Measurements from ENCODE around the gene NAT10.
A peak's percentile ranks its signal among the peaks of the same experiment; 100 is the strongest.
"Not testable (repeated sequence)": the region's sequence is repeated elsewhere in the genome, so short reads cannot be mapped to it uniquely, and the experiment has no call there.

NAT10 gene

DNA sequence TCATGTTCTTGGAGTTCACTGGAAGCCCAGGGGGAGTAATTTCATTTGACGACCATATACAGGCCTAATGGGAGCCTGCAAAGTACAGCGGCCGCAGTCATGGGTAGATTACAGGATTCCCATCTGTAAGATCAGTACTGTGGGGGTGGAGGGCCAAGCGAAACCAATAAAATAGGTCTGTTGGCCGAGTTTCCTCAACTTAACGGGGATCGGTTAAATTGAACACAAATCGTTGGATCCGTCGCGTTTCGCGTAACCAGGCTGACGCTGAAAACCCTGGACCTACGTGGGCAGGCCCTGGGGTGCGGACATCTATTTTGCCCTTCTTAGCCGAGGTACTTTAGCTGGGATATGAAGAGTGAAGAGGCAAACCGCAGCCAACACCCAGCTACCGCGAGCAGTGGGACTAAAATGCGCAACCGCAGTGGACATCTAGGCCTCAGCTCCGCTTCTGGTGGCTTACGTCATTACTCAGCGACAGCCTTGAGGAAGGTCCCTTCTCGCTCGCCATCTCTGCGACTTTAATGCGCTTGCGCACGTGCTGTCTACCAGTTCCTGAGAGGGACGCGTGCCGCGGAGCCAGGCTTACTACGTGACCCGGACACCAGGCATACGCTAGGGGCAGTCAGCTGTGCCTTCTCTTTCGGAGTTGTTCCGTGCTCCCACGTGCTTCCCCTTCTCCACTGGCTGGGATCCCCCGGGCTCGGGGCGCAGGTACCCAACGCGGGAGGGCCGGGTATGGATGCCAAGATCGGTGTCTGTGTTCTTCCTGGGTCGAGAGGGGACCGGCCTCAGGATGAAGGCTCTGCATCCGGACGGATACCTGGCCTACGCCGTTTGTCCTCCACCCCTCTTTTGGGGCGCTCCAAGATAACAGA is at the start of gene NAT10:
NAT10 (plus strand) TSS at position 551 of the 878 bp plus-strand sequence. CDS start 2,597 bp downstream, outside the sequence.
- peak; percentile 99 for DNase-seq

DNA sequence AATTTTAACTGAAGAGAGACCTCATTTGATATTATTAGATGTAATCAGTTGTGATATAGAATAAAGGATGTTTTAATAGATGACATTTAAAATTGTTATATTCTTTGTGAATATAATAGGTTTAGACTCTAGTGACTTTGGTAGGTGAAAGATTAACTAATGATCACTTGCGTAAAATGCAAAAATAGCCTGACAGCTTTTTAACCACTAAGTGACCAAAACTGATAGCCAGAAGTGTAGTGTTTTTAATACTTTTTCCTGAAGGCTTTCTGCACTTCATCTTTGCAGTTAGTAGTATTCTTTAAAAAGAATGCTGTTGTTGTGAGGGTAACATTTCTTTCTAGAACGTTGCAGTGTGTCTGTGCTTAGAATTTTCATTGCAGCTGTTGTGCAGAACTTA is 48.8 kb upstream of the NAT10 start:
- DNase-seq, result no peak

DNA sequence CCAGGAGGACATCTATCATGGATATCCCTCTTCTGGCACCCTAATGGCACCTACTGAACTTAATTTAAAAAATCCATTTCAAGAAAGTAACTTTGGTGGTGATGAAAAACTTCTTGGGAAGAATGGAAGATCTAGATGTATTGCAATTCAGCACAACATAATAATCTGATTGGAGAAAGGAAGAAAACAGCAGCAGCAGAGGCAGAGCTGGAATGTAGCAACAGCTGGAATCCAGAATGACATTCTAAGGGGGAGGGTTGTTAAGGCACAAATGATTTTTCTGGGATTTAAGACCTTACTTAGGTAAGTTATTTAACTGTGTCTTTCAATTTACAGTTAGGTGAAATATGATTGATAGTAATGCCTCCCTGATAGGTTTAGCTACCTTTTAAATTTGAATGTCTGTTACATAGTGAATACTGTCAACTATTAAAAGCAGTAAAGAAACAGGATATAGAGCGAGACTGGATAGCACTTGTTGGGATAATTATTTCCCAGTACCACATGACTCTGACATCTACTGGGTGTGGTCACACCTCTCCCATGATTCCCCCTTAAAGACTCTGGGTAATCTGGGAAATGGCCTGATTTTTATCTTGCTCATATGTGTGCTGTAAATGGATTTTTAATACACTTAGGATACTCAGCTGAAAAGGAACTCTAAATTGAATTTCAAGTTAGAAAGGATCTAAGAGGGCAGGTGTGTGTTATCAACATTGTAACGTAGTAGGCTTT is 42.2 kb upstream of the NAT10 start:
- no peak for DNase-seq

DNA sequence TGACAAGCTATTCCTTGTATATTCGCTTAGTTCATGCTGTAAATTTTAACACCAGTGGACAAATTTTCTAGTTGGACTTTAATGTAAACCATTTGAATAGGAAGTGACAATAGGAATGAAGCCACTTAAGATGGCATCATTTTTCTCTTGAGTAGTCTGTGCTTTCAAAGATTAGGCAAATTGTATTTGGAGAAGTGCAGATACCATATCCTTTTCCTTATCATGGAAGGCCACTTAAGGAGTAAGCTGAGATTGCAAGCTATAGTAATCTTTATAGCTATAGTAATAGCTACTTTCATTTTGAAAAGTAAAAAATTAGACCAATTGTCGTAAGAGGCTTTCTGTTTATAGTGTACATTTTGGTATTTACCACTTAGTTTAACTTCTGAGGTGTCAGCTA is 41.1 kb upstream of the NAT10 start:
- no peak for DNase-seq

DNA sequence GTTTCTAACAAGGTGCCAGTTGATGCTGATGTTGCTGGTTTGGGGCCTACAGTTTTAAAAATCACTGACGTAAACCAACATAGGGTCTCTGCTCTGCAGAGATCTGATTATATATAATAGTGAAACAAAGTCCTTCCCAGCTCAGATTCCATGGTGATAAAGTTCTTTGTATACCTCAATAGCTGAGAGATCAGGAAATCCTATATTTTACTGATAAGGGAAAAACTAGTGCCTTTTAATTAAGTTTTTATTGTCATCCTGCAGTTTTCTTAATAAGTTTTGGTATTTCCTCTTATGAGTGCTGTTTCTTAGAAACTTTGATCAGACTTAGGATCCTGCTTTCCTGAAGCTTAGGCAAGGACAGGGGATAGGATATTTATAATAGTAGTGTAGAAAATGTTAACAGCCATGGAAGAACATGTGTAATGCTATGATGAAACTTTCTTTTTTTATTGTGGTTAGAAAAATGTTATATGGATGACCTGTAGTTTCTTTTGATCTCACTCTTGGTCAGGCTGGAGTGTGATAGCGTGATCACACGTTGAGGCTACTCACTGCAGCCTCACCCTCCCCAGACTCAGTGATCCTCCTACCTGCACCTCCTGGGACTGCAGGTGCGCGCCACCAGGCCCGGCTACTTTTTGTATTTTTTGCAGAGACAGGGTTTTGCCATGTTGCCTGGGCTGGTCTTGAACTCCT is 39.8 kb upstream of the NAT10 start:
- DNase-seq, result peak; percentile 25

DNA sequence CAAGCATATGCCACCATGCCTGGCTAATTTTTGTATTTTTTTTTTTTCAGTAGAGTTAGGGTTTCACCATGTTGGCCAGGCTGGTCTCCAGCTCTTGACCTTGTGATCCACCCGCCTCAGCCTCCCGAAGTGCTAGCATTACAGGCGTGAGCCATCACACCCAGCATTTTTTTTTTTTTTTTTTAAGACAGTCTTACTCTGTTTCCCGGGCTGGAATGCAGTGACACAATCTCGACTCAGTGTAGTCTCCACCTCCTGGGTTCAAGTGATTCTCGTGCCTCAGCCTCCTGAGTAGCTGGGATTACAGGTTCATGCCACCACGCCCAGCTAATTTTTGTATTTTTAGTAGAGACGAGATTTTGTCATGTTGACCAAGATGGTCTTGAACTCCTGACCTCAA is 38.7 kb upstream of the NAT10 start:
- peak; percentile 50 for DNase-seq

DNA sequence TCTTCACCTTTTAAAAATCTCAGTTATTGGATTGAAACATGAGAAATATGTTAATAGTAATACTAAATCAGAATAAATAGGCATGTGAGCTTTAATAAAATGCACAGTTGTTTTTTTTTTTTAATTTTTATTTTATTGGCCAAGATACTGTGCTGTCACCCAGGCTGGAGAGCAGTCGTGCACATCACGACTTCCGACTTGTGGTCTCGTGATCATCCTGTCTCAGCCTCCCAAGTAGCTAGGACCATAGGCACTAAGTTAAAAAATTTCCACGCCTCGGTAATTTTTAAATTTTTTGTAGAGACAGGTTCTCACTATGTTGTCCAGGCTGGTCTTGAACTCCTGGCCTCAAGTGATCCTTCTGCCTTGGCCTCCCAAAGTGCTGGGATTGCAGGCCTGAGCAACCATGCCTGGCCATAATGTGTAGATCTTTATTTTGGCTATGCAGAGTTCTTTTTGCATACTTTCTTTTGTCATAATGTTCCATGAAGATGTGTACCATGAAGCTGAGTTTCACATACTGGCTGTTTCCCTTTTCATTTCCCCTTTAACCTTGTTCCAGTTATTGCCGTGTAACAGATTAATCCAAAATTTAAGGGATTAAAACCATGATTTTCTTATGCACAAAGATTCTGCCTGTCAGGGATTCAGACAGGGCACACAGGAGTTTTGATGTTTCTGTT is 37.9 kb upstream of the NAT10 start:
- DNase-seq, result no peak

DNA sequence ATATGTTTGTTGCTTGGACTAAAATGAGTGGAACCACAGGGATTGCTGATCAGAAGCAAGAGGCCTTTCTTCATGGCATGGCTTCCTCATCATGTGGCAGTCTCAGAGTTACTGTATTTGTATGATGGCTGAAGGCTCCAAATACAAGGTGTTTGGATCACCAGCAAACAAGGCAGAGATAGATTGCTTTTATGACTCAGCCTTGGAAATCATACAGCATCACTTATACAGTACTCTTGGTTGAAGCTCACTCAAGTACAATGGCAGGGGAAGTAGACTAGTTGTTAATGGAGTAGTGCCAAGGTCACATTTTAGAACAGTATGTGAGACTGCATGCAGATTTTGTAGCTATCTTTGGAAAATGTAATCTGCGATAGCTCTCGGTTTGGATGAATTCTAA is 37.3 kb upstream of the NAT10 start:
- DNase-seq, result peak; percentile 29

DNA sequence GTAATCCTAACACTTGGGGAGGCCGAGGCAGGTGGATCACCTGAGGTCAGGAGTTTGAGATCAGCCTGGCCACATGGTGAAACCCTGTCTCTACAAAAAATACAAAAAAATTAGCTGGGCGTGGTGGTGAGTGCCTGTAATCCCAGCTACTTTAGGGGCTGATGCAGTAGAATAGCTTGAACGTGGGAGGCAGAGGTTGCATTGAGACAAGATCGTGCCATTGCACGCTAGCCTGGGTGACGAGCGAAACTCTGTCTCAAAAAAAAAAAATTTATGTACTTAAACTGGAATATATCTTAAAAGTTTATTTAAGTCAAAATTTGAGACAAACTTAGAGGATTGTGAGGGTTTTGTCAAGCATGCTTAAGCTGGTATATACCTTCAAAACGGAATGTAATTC is 34.1 kb upstream of the NAT10 start:
- DNase-seq, result not testable (repeated sequence)

DNA sequence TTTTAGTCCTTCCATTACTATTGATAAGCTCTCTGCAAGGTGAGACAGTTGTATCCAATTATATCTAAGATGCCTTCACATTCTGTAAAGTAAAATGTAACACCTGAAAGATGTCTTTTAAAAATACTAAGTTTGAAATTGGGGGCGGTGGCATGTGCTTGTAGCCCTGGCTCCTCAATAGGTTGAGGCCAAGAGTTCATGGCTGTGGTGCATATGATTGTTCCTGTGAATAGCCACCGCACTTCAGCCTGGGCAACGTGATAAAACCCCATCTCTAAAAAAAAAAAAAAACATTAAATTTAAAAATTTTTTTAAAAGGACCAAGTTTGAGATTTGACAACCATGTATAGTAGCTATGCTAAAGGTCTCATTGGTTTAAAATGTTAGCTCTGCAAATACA is 33.4 kb upstream of the NAT10 start:
- DNase-seq, result no peak

DNA sequence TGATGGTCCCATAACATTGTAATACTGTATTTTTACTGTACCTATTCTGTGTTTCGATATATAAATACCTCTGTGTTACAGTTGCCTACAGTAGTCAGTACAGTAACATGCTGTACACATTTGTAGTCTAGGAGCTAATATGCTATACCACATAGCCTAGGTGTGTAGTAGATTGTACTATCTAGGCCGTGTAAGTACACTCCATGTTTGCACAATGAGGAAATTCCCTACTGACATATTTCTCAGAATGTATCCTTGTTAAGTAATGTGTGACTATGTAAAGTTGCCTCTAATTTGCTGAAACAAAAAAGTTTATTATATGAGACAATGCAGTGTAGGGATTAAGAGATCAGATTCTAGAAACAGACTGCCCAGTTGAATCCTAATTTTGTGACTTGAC is 32.6 kb upstream of the NAT10 start:
- no peak for DNase-seq

DNA sequence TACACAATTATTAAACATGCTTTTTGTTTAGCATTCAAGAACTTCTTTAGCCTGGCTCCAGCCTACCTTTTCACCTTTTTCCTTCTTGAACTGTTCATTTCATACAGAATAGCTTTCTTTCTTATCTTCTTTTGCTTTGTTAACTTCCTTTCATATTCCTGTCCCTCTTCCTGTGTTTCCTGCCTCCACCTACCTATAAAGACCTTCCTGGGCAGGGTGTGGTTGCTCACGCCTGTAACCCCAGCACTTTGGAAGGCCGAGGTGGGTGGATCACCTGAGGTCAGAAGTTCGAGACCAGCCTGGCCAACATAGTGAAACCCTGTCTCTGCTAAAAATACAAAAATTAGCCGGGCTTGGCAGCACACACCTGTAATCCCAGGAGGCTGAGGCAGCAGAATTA is 31.0 kb upstream of the NAT10 start:
- DNase-seq, result no peak

DNA sequence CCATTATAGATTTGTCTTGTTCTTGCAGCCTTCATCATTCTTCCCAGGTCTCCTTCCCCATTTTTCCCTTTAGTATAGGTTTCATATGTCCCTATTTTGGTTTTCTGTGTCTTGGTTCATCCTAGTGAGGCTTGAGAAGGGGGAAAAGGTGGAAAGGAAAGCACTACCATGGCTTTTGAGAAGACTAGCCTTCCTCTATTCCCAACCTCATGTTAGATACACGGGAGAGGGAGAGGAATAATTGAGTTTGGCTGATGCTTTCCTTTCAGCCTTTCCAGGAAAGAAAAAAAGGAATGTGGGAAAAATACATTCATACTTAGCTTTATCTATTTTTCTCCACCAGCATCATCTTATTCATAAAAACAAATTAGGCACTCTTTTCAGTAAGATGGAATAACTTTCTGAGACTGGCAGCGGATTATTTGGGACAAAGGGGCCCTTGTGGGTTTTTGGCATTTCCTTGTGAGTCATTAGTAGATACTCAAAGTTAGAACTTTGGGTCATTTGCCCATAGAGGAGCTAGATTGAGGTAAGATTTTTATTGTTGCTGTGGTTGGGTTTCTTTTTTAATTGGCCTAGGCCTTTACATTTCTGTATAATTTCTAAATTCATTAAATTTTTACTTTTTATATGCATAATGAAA is 30.1 kb upstream of the NAT10 start:
- DNase-seq, result peak; percentile 85

DNA sequence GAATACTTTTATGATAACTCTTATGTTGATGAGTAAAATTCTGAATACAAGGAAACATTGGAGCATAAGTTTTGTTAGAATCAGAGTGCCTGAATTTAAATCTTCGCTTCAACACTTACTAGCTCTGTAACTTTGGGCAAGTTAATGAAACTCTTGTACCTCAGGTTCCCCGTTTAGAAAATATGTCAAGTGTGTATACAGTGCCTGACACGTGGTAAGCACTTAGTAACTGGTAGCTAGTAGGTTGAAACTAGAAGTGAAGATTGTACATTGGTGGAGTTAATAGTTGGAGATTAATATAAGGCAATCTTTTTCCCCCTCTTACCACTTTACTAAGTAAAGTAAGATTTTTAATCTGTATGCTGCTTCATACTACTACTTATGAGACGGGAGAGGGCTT is 24.8 kb upstream of the NAT10 start:
- DNase-seq, result no peak

DNA sequence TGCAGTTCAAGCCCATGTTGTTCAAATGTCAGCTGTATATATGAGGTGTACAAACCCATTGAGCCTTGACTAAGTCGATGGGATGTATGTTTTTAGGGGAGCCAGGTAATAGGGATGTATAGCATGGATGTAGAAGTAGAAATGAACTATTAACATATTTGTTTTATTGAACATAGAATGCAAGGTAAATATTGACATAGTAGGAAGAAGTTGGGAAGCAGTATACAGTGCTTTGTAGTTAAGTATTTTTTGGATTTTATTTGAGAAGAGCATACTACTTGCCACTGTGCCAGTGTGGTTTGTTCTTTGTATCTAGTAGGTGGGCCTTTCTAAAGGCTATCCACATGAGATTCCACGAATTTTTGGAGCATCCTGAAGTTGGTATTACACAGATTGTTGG is 20.8 kb upstream of the NAT10 start:
- DNase-seq, result no peak

DNA sequence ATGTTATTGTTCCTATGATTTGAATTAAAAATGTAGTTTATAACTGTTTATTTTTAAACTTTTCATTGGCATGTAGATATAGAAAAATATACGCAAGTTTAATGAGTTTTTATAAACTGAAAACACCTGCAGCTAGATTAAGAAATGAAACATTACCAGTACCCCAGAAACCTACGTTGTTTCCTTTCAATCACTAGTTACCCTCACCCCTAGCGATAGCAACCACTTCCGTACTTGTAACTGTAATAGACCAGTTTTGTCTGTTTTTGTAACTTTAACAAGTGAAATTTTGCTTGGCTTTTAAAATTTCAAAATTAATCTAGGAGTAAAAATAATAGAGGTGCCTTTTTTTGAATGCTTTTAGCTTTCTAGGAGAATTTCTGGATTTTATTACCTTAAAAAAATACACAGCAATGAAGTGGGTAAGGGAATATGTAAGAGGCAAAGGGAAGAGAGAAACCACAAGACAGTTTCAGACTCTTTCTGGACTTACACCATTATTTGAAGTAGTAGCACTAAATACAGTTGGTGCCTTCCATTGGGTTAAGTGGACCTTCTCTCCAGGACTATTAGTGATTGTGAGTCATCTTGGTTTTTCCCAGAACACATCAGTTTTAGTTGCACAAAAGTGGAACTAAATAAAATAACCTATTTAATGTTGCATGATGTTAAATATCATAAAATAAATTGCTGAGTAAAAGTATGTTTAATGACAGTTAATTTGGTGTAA is 18.7 kb upstream of the NAT10 start:
- DNase-seq, result no peak

DNA sequence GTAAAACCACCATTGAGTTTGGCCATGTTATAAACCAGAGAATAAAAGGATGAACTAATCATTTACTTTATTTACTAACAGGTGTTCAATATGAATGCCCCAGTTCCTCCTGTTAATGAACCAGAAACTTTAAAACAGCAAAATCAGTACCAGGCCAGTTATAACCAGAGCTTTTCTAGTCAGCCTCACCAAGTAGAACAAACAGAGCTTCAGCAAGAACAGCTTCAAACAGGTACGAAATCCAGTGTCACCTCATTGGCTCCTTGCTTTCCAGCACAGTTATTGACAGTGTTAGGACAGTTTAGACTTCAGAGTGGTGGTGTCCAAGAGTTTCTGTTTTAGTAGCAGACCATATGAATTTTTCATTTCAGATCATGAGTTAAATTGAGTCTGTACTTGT is 13.6 kb upstream of the NAT10 start:
- no peak for DNase-seq

DNA sequence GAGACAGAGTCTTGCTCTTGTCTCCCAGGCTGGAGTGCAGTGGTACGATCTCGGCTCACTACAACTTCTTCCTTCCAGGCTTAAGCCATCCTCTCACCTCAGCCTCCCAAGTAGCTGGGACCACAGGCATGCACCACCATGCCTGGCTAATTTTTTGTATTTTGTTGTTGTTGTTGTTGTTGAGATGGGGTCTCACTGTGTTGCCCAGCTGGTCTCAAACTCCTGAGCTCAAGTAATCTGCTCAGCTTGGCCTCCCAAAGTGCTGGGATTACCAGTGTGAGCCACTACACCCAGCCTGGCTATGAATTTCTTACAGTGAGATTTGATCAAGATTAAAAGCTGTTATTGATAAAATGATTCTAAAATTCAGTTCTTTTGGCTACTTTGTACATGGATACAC is 10.5 kb upstream of the NAT10 start:
- DNase-seq, result not testable (repeated sequence)

DNA sequence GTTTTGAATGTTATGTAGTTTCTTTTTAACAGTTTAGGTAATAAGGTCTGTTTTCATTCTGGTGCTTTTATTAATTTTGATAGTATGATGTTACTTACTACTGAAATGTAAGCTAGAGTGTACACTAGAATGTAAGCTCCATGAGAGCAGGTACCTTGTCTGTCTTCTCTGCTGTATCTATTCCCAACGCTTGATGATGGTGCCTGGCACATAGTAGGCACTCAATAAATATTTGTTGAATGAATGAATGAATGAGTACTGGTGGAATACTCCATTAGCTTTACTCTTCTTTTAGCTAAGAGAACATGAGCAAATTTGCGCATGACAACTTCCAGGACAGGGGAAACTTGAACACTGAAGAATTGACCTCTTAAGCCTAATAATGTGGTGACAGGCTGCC is 6.6 kb upstream of the NAT10 start:
- no peak for DNase-seq

DNA sequence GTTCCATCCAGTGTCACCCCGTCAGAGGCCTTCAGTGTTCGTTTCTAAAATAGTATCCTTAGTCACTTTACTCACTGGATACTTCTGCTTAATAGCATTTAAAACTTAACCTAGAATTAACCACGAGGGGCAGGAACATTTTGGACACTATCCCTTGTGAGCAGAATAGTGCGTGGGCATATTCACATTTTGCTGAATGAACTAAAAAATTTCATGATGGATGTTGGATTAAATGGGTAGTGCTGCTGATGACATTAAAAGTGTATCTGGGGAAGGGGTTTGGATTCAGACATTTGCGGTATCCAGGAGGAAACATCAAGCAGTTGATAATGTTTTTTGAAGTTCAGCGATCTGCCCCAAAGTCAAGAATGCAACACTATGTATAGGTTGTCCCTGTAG is 750 bp upstream of the NAT10 start:
- DNase-seq, result peak; percentile 7

DNA sequence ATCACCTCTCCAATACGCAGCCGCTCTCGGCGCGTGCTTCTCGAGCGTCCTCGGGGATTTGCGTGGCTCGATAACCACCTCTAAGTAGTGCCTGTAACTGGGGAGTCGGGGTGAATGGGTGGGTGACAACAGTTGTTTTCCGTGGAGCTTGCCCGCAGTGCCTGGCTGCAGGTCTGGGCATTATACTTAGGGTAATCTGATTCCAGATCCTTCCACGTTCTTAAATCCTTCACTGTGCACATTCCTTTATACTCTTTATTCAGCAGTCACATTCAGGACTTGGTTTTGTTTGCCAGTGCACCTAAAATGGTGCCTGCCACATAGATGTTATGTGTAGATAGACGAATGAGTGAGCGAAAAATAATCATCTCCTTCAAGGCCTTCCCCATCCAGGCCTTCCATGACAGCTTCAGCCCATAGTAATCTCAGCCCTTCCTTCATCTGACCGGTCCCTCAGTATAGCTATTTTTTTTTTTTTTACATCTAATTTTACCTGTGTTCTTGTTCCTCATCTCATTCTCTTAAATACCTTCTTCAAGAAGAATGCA is 602 bp downstream of the NAT10 start:
- DNase-seq, result no peak

All from EL (cell line).